Activated naive CD4-positive, alpha-beta T cell treated with anti-CD3 and anti-CD28 coated beads for 36 hours (primary cell): Measurements from ENCODE around the gene AKAP11. TPM values are rescaled to one million over a fixed set of nuclear protein-coding genes. Genes with fewer than 3 reads are reported as not detected.

Experiments
- CTCF ChIA-PET: fragments of 350-600 bp; sonication (Branson Sonifier 250); formaldehyde crosslinking; loops from one replicate; lab custom pipeline; 2021; ENCODE audit warnings: antibody characterized with exemption; lab: Charles Lee
- DNase-seq: peaks from one replicate; pipeline ENCODE4 v3.0.0-alpha.2; 2020
- H3K27ac Mint-ChIP-seq: one replicate; pipeline ENCODE4 v1.8.0; 2021; ENCODE audit warnings: mild to moderate bottlenecking, mixed read lengths
- H3K27me3 Mint-ChIP-seq: one replicate; pipeline ENCODE4 v1.8.0; 2021; ENCODE audit warnings: low read depth, mixed read lengths
- H3K36me3 Mint-ChIP-seq: one replicate; pipeline ENCODE4 v1.8.0; 2021; ENCODE audit warnings: low read depth, mixed read lengths
- H3K4me1 Mint-ChIP-seq: one replicate; pipeline ENCODE4 v1.8.0; 2021; ENCODE audit warnings: low read depth, mixed read lengths
- H3K4me3 Mint-ChIP-seq: one replicate; pipeline ENCODE4 v1.8.0; 2021; ENCODE audit warnings: mild to moderate bottlenecking, moderate library complexity, mixed read lengths
- H3K9me3 Mint-ChIP-seq: one replicate; pipeline ENCODE4 v1.8.0; 2021; ENCODE audit warnings: mixed read lengths
- intact Hi-C: fragments of 100-400 bp; cut with micrococcal nuclease; formaldehyde crosslinking; loops from one replicate; pipeline ENCODE4 v1.15.1; 2023
- total RNA-seq, 2 experiments: library from RNA; stranded (reverse); gene quantifications; one replicate each; pipeline ENCODE4 v1.2.3, GENCODE V29; 2021

The AKAP11 gene
- total RNA-seq, 2 experiments from 2014 or later = 24.2 to 25.0 TPM

GRCh38 chr13:42275098-42275471 is 3.1 kb downstream of the AKAP11 start:
- intact Hi-C loops = loop anchor here (5.0 to 10.0 kb wide), 4 partner anchors 222 to 2000 kb away; partner anchors contain the start of gene FOXO1
- no peak for DNase-seq
- Mint-ChIP-seq H3K27me3 (no peaks in the 10 kb centered on the region), H3K27ac (peak overlapping the region; percentile 32), H3K9me3 (no peaks in the 10 kb centered on the region), H3K4me3 (peak overlapping the region; percentile 50), H3K36me3 (no peaks in the 10 kb centered on the region), H3K4me1 (peaks cover 50% of the 10 kb centered on the region)
- CTCF ChIA-PET = interaction anchor here (1.2 kb wide), 1 partner anchor 109 kb away, joined by 3 read pairs; no protein-coding TSS in a partner anchor

GRCh38 chr13:42275506-42275905 is 3.6 kb downstream of the AKAP11 start:
- CTCF ChIA-PET = interaction anchor here (1.2 kb wide), 1 partner anchor 109 kb away, joined by 3 read pairs; no protein-coding TSS in a partner anchor
- peaks cover 46% of the 10 kb centered on the region for H3K4me1 Mint-ChIP-seq
- H3K27ac Mint-ChIP-seq = peak overlapping the region; percentile 32
- intact Hi-C loops = loop anchor here (5.0 to 10.0 kb wide), 4 partner anchors 222 to 1999 kb away; partner anchors contain the start of gene FOXO1
- peak; percentile 12 for DNase-seq
- no peaks in the 10 kb centered on the region for H3K27me3 Mint-ChIP-seq
- no peaks in the 10 kb centered on the region for H3K9me3 Mint-ChIP-seq
- H3K36me3 Mint-ChIP-seq = no peaks in the 10 kb centered on the region
- H3K4me3 Mint-ChIP-seq = peak overlapping the region; percentile 50

- Mint-ChIP-seq H3K27me3 (no peaks in the 10 kb centered on the region), H3K36me3 (no peaks in the 10 kb centered on the region), H3K4me3 (no peak overlapping the region), H3K9me3 (no peaks in the 10 kb centered on the region), H3K4me1 (peaks cover 37% of the 10 kb centered on the region), H3K27ac (no peak overlapping the region)
- CTCF ChIA-PET = no interaction called here
- intact Hi-C loops = loop anchor here (5.0 to 10.0 kb wide), 4 partner anchors 221 to 1998 kb away; partner anchors contain the start of gene FOXO1
- DNase-seq = no peak
These were observed 4.7 kb downstream of the AKAP11 start for GRCh38 chr13:42276683-42277082.

GRCh38 chr13:42277618-42278276 is 5.8 kb downstream of the AKAP11 start:
- intact Hi-C loops = loop anchor here (2.0 to 10.0 kb wide), 5 partner anchors 27 to 1997 kb away; partner anchors contain the start of gene FOXO1
- peak overlapping the region; percentile 0 for H3K27ac Mint-ChIP-seq

GRCh38 chr13:42279080-42279479 is 7.1 kb downstream of the AKAP11 start:
- Mint-ChIP-seq H3K27me3 (no peaks in the 10 kb centered on the region), H3K9me3 (no peaks in the 10 kb centered on the region), H3K36me3 (peaks cover 2% of the 10 kb centered on the region), H3K4me1 (peaks cover 42% of the 10 kb centered on the region), H3K4me3 (no peak overlapping the region), H3K27ac (no peak overlapping the region)
- DNase-seq = peak; percentile 44
- intact Hi-C loops = loop anchor here (2.0 to 10.0 kb wide), 5 partner anchors 26 to 1996 kb away; partner anchors contain the start of gene FOXO1
- CTCF ChIA-PET = no interaction called here

More at GRCh38 chr13:42277618-42278276, 5.8 kb downstream of the AKAP11 start:
- no peak for DNase-seq
- Mint-ChIP-seq H3K36me3 (peaks cover 2% of the 10 kb centered on the region), H3K4me1 (peaks cover 42% of the 10 kb centered on the region), H3K4me3 (no peak overlapping the region), H3K27me3 (no peaks in the 10 kb centered on the region), H3K9me3 (no peaks in the 10 kb centered on the region)
- CTCF ChIA-PET = no interaction called here

GRCh38 chr13:42279986-42280385 is 8.0 kb downstream of the AKAP11 start:
- Mint-ChIP-seq H3K27ac (no peak overlapping the region), H3K4me3 (no peak overlapping the region), H3K4me1 (peaks cover 40% of the 10 kb centered on the region), H3K27me3 (no peaks in the 10 kb centered on the region), H3K9me3 (no peaks in the 10 kb centered on the region), H3K36me3 (peaks cover 2% of the 10 kb centered on the region)
- CTCF ChIA-PET = no interaction called here
- intact Hi-C loops = loop anchor here (2.0 to 10.0 kb wide), 5 partner anchors 25 to 1995 kb away; partner anchors contain the start of gene FOXO1
- DNase-seq = no peak

GRCh38 chr13:42280537-42280936 is 8.6 kb downstream of the AKAP11 start:
- no peak for DNase-seq
- no peak overlapping the region for H3K27ac Mint-ChIP-seq
- H3K9me3 Mint-ChIP-seq = no peaks in the 10 kb centered on the region
- intact Hi-C loops = no loop called here
- H3K27me3 Mint-ChIP-seq = no peaks in the 10 kb centered on the region
- CTCF ChIA-PET = no interaction called here
- H3K36me3 Mint-ChIP-seq = peaks cover 5% of the 10 kb centered on the region
- no peak overlapping the region for H3K4me3 Mint-ChIP-seq
- peaks cover 38% of the 10 kb centered on the region for H3K4me1 Mint-ChIP-seq

- Mint-ChIP-seq H3K9me3 (no peaks in the 10 kb centered on the region), H3K36me3 (peaks cover 22% of the 10 kb centered on the region), H3K27ac (no peak overlapping the region), H3K4me1 (peaks cover 29% of the 10 kb centered on the region), H3K27me3 (no peaks in the 10 kb centered on the region), H3K4me3 (no peak overlapping the region)
- CTCF ChIA-PET = no interaction called here
- DNase-seq = no peak
- intact Hi-C loops = no loop called here
These were observed 11.6 kb downstream of the AKAP11 start for GRCh38 chr13:42283574-42283973.

- Mint-ChIP-seq H3K4me3 (no peak overlapping the region), H3K36me3 (peaks cover 26% of the 10 kb centered on the region), H3K4me1 (peaks cover 29% of the 10 kb centered on the region), H3K27me3 (no peaks in the 10 kb centered on the region), H3K27ac (no peak overlapping the region), H3K9me3 (no peaks in the 10 kb centered on the region)
- DNase-seq = no peak
- intact Hi-C loops = no loop called here
- CTCF ChIA-PET = no interaction called here
These were observed 12.1 kb downstream of the AKAP11 start for GRCh38 chr13:42284068-42284467.

- Mint-ChIP-seq H3K27ac (no peak overlapping the region), H3K36me3 (peaks cover 72% of the 10 kb centered on the region), H3K9me3 (peaks cover 1% of the 10 kb centered on the region), H3K4me3 (no peak overlapping the region), H3K4me1 (peaks cover 3% of the 10 kb centered on the region), H3K27me3 (no peaks in the 10 kb centered on the region)
- CTCF ChIA-PET = no interaction called here
- intact Hi-C loops = no loop called here
- DNase-seq = no peak
These were observed 26.4 kb downstream of the AKAP11 start for GRCh38 chr13:42298392-42298791.

GRCh38 chr13:42305503-42305902 is 33.6 kb downstream of the AKAP11 start:
- no peak overlapping the region for H3K4me3 Mint-ChIP-seq
- peaks cover 1% of the 10 kb centered on the region for H3K9me3 Mint-ChIP-seq
- no peak for DNase-seq
- H3K27ac Mint-ChIP-seq = no peak overlapping the region
- no peaks in the 10 kb centered on the region for H3K27me3 Mint-ChIP-seq
- H3K36me3 Mint-ChIP-seq = peaks cover 77% of the 10 kb centered on the region
- H3K4me1 Mint-ChIP-seq = peaks cover 25% of the 10 kb centered on the region
- CTCF ChIA-PET = no interaction called here
- intact Hi-C loops = loop anchor here (2.0 kb wide), 1 partner anchor 27 kb away; no protein-coding TSS in a partner anchor

- CTCF ChIA-PET = interaction anchor here (0.7 kb wide), 1 partner anchor 48 kb away, joined by 3 read pairs; no protein-coding TSS in a partner anchor
- peaks cover 31% of the 10 kb centered on the region for H3K4me1 Mint-ChIP-seq
- H3K9me3 Mint-ChIP-seq = no peaks in the 10 kb centered on the region
- peaks cover 68% of the 10 kb centered on the region for H3K36me3 Mint-ChIP-seq
- H3K27me3 Mint-ChIP-seq = no peaks in the 10 kb centered on the region
- no peak overlapping the region for H3K27ac Mint-ChIP-seq
- H3K4me3 Mint-ChIP-seq = no peak overlapping the region
- intact Hi-C loops = no loop called here
- DNase-seq = no peak
These were observed 35.5 kb downstream of the AKAP11 start for GRCh38 chr13:42307461-42307860.
